Body of pancreas (tissue), 4 donors: Measurements from ENCODE around the gene L3MBTL2. TPM values are rescaled to one million over a fixed set of nuclear protein-coding genes. Genes with fewer than 3 reads are reported as not detected.

Source experiments
- ATAC-seq: fragments of 150-250 bp; one replicate; pipeline ENCODE4 v1.9.1; 2016
- DNase-seq, 4 donors: peaks; one replicate each; pipeline ENCODE4 v3.0.0-alpha.2; 2019
- H3K27ac ChIP-seq, 4 donors: fragments of 200-600 bp; sonication (generic); 1 replicate in 3 of 4; 2 replicates in 1 of 4; pipeline versions ENCODE4 v1.5.1 to v1.6.1; 2016 to 2019; ENCODE audit warnings: mild to moderate bottlenecking in 1 of 4, mixed read lengths in 1 of 4, moderate library complexity in 1 of 4
- H3K27me3 ChIP-seq, 2 donors: fragments of 200-600 bp; sonication (generic); one replicate each; pipeline ENCODE4 v1.6.0; 2016; ENCODE audit warnings: mild to moderate bottlenecking in 1 of 2
- H3K36me3 ChIP-seq, 2 donors: fragments of 200-600 bp; sonication (generic); replicated peaks in 1 of 2; 2 replicates each; pipeline ENCODE4 v1.5.1; 2016; ENCODE audit warnings: low read depth in 2 of 2; ENCODE audit not compliant: insufficient read depth in 1 of 2
- H3K4me1 ChIP-seq: fragments of 200-600 bp; sonication (generic); one replicate; pipeline ENCODE4 v1.6.0; 2016
- H3K4me3 ChIP-seq, 2 donors: fragments of 200-600 bp; sonication (generic); 1 replicate in 1 of 2; 2 replicates in 1 of 2; pipeline ENCODE4 v1.5.1; 2016 to 2019
- H3K9me3 ChIP-seq, 3 donors: fragments of 200-600 bp; sonication (generic); 1 replicate in 2 of 3; 2 replicates in 1 of 3; pipeline ENCODE4 v1.5.1; 2016
- POLR2A ChIP-seq, 3 donors: fragments of 450-650 bp; IDR thresholded peaks; one replicate each; pipeline ENCODE4 v1.6.1; 2016; ENCODE audit warnings: antibody characterized with exemption in 3 of 3, mild to moderate bottlenecking in 2 of 3
- WGBS, 2 donors: methylation state at CpG; one replicate each; pipeline ENCODE4 v1.1.5; 2017; 5-methylcytosine and 5-hydroxymethylcytosine counted together
- intact Hi-C: fragments of 100-400 bp; cut with DNase I; formaldehyde crosslinking; loops from one replicate; pipeline ENCODE4 v1.15.1; 2023
- total RNA-seq, 2 donors: library from RNA; depleted of rRNA; stranded (reverse); fragments of >200 nt; gene quantifications; one replicate each; pipeline ENCODE4 v1.1.0, GENCODE V29; 2016
- TF ChIP-seq, protein P1 (sequence below), 7 experiments: fragments of 450-650 bp in 4 of 7; fragments of 200-600 bp in 3 of 7; sonication (generic) in 3 of 7; IDR thresholded peaks; one replicate each; pipeline ENCODE4 v1.5.1; 2016 to 2019; ENCODE audit warnings: antibody characterized with exemption in 7 of 7

The L3MBTL2 gene
- total RNA-seq, 2 donors from 2014 or later: 5.7 to 21.1 TPM

DNA sequence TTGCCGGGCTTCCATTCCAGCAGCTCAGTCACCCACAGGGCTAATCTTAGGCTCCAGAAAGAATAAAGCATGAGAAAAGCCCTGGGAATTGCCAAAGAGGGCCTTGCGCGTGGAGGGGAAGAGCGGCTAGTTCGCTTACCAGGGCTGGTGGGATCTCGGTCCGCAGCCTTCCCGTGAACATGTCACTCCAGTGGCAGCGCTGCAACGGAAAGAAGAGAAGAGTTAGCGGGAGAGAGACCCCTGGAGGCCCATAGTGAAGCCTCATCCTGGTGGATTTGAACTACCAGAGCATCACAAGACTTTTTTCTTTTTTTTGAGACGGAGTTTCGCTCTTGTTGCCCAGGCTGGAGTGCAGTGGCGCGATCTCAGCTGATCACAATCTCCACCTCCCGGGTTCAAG is 62.8 kb downstream of the L3MBTL2 start:
- ATAC-seq: no peak
- H3K27me3 ChIP-seq: no peaks in the 10 kb centered on the region
- no peak overlapping the region for H3K27ac ChIP-seq
- intact Hi-C loops: no loop called here
- no peaks in the 10 kb centered on the region for H3K4me1 ChIP-seq
- no peak for DNase-seq
- TF ChIP-seq, protein P1, sequence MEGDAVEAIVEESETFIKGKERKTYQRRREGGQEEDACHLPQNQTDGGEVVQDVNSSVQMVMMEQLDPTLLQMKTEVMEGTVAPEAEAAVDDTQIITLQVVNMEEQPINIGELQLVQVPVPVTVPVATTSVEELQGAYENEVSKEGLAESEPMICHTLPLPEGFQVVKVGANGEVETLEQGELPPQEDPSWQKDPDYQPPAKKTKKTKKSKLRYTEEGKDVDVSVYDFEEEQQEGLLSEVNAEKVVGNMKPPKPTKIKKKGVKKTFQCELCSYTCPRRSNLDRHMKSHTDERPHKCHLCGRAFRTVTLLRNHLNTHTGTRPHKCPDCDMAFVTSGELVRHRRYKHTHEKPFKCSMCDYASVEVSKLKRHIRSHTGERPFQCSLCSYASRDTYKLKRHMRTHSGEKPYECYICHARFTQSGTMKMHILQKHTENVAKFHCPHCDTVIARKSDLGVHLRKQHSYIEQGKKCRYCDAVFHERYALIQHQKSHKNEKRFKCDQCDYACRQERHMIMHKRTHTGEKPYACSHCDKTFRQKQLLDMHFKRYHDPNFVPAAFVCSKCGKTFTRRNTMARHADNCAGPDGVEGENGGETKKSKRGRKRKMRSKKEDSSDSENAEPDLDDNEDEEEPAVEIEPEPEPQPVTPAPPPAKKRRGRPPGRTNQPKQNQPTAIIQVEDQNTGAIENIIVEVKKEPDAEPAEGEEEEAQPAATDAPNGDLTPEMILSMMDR (IDR thresholded peaks at IDR 0.05): no peak
- WGBS, 2 donors: 92 to 99% methylated on average over 16 of the region's 16 CpGs
- peaks cover 15 to 38% of the 10 kb centered on the region in 2 donors for H3K36me3 ChIP-seq
- H3K4me3 ChIP-seq: no peak overlapping the region
- no peaks in the 10 kb centered on the region for H3K9me3 ChIP-seq

DNA sequence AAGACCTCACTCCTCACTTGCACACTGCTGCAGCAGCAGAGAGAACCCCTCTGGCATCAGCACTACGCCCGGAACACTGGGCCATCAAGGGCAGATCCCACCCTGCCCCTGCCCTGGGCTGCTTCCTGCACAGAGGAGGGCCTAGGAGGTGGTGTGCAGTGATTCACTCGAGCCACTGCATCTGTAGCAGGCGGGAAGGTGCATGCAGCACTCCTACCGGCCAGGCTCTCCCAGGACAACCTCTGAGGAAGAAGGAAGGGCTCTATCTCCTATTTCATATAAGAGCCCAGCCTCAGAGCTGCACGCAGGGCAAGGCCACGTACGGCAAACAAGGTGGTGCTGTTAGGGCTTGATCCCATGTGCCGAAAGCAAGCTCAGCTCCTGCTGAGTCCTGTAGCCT is 66.7 kb downstream of the L3MBTL2 start:
- no peak overlapping the region for H3K27ac ChIP-seq
- 97 to 100% methylated on average over 1 to 9 of the region's 9 CpGs for WGBS, 2 donors
- DNase-seq: no peak
- no peaks in the 10 kb centered on the region for H3K27me3 ChIP-seq
- peaks cover 0 to 35% of the 10 kb centered on the region in 2 donors for H3K36me3 ChIP-seq
- ATAC-seq: no peak
- intact Hi-C loops: no loop called here
- H3K4me1 ChIP-seq: no peaks in the 10 kb centered on the region
- TF ChIP-seq, protein P1 (IDR thresholded peaks at IDR 0.05): no peak
- TF ChIP-seq POLR2A (IDR thresholded peaks at IDR 0.05): no peak
- H3K4me3 ChIP-seq: no peak overlapping the region
- no peaks in the 10 kb centered on the region for H3K9me3 ChIP-seq

DNA sequence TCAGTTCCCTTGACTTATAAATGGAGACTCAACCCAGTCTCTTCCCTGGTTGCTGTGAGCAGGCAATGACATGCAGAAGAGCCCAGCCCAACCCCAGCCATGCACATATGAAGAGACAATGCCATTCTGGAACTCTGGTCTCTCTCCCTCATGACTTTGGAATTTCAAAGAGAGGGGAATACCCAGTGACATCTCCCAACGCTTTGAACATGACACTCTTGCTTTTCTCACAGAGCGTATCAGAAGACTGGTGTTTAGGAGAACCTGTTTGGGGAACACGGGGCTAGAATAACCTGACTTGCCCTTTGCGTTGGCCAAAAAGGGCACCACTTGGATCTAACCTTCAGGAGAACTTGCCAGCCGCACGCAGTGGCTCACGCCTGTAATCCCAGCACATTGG is 68.0 kb downstream of the L3MBTL2 start:
- no peak for ATAC-seq
- DNase-seq: no peak
- no peak for TF ChIP-seq POLR2A (IDR thresholded peaks at IDR 0.05)
- H3K27me3 ChIP-seq: no peaks in the 10 kb centered on the region
- no peak overlapping the region for H3K27ac ChIP-seq
- intact Hi-C loops: no loop called here
- 95 to 97% methylated on average over 7 of the region's 7 CpGs for WGBS, 2 donors
- no peak overlapping the region for H3K4me3 ChIP-seq
- peaks cover 0 to 30% of the 10 kb centered on the region in 2 donors for H3K36me3 ChIP-seq
- H3K4me1 ChIP-seq: no peaks in the 10 kb centered on the region
- no peaks in the 10 kb centered on the region for H3K9me3 ChIP-seq

DNA sequence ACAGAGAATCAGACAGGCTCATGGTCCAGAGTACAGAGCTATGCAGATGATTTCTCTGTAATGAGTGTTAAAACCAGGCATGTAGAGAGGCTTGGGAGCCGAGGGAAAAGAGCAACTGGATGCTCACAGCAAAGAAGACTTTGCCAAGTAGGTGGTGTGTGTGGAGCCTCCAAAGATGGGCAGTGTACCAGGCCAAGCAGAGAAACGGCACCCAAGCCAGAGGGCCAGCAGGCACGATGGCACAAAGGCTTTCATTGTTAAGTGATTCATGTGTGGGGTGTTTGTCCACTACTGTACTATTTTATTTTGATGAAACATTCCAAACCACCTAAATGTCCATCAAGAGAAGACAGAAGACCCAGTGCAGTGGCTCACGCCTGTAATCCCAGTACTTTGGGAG is 69.7 kb downstream of the L3MBTL2 start:
- WGBS, 2 donors: 72 to 76% methylated on average over 4 of the region's 4 CpGs
- Histone ChIP-seq H3K4me1 (no peaks in the 10 kb centered on the region), H3K27me3 (no peaks in the 10 kb centered on the region), H3K4me3 (no peak overlapping the region), H3K27ac (no peak overlapping the region), H3K9me3 (no peaks in the 10 kb centered on the region), H3K36me3 (peaks cover 0 to 26% of the 10 kb centered on the region in 2 donors)
- ATAC-seq (no peak), DNase-seq (no peak)
- TF ChIP-seq, protein P1 (IDR thresholded peaks at IDR 0.05): no peak
- TF ChIP-seq POLR2A (IDR thresholded peaks at IDR 0.05): no peak
- intact Hi-C loops: no loop called here

DNA sequence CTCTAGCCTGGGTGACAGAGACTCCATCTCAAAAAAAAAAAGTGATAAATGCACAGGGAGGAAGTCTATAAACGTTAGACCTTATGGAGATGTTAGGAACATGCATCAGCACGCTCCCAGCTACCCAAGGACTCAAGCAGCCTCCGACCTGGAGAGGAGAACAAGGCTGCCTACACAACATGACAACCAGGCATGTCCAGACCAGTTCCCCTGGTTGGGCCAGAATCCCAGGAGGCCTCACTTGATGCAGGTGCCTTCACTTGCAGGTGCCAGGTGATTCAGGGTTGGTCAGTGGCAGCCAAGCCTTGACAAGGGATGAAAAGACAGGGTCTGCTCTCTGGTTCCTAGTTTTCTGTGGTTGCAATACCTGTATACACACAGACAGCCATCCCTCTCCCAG is 75.0 kb downstream of the L3MBTL2 start:
- no peak overlapping the region for H3K4me3 ChIP-seq
- H3K27ac ChIP-seq: no peak overlapping the region
- no peaks in the 10 kb centered on the region for H3K27me3 ChIP-seq
- intact Hi-C loops: no loop called here
- TF ChIP-seq, protein P1 (IDR thresholded peaks at IDR 0.05): no peak
- TF ChIP-seq POLR2A (IDR thresholded peaks at IDR 0.05): no peak
- H3K4me1 ChIP-seq: peaks cover 9% of the 10 kb centered on the region
- no peak for DNase-seq
- no peaks in the 10 kb centered on the region for H3K9me3 ChIP-seq
- no peak for ATAC-seq
- WGBS, 2 donors: 69% methylated on average over 3 of the region's 3 CpGs
- H3K36me3 ChIP-seq: peaks cover 0 to 14% of the 10 kb centered on the region in 2 donors
